GM19455 (cell line): ENCODE measurements around the gene IL1R1.
"Not testable (repeated sequence)": the region's sequence is repeated elsewhere in the genome, so short reads cannot be mapped to it uniquely, and the experiment has no call there.

Experiments used
- ATAC-seq: cut with Tn5 transposase; IDR thresholded peaks from one replicate; pipeline ENCODE4 v1.9.1; 2021; ENCODE audit not compliant: unreplicated experiment

Gene IL1R1

DNA sequence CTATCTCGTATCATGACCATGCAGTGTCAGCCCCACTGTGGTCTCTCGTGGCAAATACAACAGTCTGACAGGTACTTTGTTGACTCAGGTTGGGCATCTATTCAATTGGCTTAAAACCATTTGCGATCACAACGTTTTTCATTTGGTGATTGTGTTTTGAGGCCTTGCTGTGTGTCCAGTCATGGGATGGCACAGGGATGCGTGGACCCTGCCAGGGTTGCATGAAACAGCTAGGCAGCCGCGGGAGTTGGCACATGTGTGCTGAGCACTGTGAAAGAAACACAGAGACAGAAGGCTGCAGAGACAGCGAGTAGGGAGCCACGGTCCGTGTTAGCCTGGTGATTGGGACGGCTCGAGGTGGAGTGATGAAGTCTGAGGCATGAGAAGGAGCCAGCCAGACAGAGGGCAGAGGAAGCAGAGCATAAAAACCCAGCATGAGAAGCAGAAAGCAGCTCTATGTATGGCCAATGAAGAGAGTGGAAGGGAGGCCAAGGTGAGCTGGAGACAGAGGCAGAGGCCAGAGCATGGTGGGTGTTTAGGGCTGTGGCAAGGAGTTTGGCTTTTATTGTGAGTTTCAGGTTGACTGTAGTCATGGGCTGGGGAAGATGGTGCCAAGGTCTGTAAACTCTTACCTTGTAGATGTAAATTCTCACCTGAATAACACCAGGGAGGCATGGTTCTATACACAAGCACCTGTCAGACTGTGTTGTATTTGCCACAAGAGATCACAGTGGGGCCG, 31.8 kb upstream of the IL1R1 start:
- no peak for ATAC-seq

GRCh38 chr2:102111823-102112222, 30.7 kb upstream of the IL1R1 start:
- no peak for ATAC-seq

DNA sequence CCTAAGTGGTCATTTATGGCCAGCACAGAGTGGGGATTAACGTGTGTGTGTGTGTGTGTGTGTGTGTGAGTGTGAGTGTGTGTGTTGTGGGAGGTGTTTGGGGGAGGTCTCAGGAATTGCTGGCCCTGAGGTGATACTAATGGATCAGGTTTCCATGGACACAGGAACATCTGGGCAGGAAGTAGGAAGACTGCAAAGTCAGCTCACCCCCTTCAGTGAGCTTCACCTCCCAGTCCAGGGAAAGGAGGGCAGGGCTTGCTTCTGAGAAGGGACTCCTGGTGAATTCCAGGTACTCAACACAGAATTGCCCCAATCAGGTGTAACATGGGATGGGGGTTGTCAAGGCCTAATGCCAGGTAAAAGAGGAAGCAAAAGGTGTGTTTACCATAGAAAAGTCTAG, 30.3 kb upstream of the IL1R1 start:
- ATAC-seq = no peak

GRCh38 chr2:102112692-102113665, 29.6 kb upstream of the IL1R1 start:
- no peak for ATAC-seq

DNA sequence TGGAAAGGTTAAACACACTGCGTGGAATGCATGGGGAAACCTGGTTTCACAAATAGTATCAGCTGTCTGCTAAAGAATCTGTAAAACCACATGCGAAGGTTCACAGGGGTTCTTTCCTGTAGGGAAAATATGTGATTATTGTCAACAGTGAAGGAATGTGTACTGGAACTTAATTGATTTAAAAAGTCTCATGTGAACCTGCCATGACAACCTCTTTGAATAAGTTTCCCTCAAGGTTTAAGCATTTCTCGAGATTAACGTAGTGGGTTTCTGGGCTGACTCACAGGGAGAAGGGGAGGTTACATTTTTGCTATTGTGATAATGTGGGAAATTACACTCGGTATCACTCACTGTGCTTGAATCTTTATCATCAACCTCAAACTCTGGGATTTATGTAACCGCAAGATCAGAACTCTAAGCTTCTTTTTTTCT, 28.2 kb upstream of the IL1R1 start:
- ATAC-seq = no peak

DNA sequence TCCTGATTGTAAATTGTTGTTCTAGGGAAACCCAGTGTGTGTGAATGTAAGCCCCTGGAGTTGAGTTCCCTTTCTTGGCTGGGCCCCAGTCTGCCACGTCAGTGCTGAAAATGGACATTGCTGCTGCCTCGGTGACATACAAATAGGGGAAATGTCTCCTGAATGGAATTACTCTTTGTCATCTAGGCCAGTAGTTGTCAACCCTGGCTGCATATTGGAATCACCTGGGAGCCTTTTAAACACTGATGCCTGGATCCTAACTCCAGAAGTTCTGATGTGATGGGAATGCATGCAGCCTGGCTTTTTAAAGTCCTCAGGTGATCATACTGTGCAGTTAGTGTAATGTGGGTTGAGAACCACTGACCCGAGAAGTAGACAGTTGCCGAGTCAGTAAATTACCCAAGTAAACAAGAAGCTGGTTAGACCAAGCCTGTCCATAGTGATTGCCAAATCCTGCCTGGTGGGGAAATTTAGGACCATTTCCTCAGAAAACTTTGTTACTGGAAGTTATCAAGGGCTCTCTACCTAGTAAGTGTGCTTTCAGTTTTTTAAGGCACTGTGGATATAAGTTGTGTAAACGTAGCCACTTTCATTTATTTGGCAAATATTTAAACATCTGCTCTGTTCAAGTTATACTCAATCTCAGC, 27.6 kb upstream of the IL1R1 start:
- ATAC-seq = no peak

DNA sequence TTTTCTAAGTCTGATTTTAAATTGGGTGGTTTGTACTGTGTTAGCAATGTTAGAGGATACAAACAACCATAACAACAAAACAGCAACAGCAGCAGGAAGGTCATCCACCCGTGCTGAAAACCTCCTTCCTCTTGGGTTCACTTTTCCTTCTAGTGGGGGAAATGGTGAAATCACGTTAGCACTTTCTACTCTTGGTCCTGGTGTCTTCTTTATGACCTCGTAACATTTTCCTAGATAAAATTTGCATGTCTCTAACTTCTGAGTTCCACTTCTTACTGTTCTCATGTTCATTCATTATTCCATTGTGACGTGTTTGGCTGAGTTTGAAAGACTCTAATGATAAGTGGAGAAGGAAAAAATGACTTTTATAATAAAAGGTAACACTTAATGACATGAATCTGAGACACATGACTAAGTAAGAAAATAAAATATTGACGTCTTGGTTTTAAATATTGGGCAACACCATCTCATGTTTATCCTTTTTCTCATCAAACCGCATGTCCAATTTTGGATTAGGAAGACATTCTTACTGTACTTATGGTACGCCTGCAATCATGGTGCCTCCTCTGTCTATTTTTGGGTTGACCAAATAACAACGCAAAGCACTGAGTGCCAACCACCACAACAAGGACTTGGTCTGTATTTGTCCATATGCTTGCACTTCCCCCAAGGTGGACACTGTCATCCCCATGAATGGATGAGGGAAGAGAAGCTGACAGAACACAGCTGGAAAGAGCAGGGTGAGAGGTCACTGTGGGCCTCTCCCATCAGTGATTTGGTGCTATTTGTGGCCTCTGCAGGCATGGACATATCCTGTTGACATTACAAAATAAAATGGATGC, 25.7 kb upstream of the IL1R1 start:
- ATAC-seq = no peak

DNA sequence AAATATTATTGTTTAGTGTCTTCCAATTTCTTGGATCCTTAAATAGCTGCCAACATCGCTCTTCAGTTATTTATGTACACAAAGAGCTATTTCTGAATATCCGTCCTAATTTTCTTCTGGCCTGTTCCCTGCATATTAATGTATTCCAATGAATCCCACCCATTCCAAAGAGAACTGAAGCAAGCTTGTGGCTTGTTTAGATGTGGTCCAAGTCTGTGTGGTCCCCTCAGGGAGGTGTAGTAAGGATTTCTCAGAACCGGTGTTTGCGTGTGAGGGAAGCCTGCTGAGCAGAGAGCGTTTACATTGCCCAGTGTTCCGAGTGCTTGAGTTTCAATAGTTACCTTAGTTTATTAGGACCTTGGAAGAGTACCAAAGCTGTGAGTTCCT, 25.1 kb upstream of the IL1R1 start:
- ATAC-seq = no peak

GRCh38 chr2:102119255-102119654, 23.3 kb upstream of the IL1R1 start:
- no peak for ATAC-seq

- no peak for ATAC-seq
Measured at GRCh38 chr2:102120261-102120660, 22.3 kb upstream of the IL1R1 start.

DNA sequence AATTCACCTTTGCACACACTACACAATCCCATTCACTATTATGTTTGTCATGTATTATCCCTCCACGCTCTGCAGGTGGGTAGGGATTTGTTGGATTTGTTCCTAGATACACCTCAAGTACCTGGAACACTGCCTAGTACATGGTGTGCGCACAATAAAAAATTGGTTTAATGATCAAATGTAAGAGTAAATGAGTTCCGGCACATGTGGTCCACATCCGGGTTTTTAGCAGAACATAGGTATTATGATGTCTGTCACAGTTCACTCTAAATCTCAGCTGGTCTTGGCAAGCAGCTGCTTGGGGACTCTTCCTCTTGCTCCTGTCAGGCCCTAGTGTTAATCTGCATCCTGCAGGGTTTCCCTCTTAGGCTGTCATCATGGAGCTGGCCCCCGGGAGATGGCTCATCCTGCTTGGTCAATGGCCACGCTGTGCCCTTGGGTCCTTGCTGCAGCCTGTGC, 21.8 kb upstream of the IL1R1 start:
- ATAC-seq = no peak

DNA sequence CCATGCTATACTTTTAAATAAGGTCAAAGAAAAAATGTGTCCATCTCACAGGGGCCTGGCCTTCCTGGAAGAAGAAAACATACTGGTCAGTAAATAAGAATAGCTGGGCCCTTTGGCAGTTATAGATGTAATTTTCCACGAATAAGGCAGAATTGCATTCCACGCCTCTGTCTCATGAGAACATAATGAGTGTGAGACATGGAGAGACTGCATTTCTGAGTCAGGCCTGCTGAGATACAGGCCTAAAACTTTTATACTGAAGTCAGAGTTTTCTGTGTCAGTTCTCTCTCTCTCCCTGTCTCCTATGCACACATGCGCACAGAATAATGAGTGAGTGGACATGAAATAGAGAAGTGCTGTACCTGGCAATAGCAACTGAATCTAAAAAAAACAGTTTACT, 20.4 kb upstream of the IL1R1 start:
- no peak for ATAC-seq

- no peak for ATAC-seq
Measured at GRCh38 chr2:102122909-102123308, 19.6 kb upstream of the IL1R1 start.

DNA sequence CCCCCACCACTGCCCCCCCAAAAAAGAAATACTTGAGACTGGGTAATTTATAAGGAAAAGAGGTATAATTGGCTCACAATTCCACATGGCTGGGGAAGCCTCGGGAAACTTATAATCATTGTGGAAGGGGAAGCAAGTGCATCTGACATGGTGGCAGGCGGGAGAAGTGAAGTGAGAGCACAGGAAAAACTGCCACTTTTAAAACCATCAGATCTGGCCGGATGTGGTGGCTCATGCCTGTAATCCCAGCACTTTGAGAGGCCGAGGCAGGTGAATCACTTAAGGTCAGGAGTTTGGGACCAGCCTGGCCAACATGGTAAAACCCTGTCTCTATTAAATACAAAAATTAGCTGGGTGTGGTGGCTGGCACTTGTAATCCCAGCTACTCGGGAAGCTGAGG, 18.1 kb upstream of the IL1R1 start:
- not testable (repeated sequence) for ATAC-seq

GRCh38 chr2:102126169-102126568, 16.4 kb upstream of the IL1R1 start:
- ATAC-seq = no peak

GRCh38 chr2:102126660-102127059, 15.9 kb upstream of the IL1R1 start:
- ATAC-seq = no peak

DNA sequence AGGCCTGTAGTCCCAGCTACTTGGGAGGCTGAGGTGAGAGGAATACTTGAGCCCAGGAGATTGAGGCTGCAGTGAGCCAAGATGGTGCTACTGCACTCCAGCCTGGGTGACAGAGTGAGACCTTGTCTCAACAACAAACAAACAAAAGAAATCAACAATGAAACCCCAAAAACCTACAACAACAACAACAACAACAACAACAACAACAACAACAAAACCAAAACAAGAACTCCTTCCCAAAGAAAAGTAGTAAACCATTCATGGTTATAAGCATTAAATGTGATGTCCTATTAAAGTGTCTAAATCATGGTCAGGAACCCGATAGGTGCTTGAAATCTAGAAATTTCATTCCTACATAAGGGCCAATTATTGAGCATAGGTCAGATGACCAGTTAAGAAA, 13.5 kb upstream of the IL1R1 start:
- no peak for ATAC-seq

DNA sequence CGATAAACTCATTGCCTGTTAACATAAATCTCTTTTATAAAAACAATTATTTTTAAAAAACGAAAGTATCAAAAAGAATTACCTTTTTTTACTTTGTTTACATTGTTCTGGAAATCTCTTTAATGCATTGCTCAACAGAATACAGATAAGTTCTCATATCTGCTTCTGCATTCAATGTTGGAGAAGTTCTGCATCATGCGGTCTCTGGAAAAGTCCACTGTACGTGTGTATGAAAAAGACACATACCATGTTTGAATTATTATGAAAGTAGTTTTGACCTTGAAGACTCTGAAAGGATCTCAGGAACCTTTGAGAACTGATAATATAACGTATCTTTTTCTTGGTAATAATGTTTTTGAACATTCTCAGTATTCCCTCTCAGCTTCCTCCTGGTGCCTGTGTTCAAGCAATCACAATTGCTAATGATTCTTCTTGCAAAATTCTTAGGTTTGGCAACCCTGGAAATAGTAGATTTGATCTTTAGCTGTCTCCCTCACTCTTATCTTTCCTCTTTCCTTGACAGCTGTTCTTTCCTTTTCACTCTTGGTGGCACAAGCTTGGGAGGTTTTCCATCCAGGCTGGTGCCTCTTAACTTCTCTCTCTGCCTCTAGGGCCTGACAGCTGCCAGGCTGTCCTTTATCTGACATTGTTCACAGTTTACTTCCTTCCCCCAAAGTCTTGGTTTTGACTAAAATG, 12.4 kb upstream of the IL1R1 start:
- ATAC-seq = no peak

- ATAC-seq = no peak
Measured at GRCh38 chr2:102130647-102130991, 11.9 kb upstream of the IL1R1 start.

- ATAC-seq = no peak
Measured at GRCh38 chr2:102131564-102131963, 11.0 kb upstream of the IL1R1 start.
